ENCODE measurements around the gene MYO5B. TPM values are rescaled to one million over a fixed set of nuclear protein-coding genes. Genes with fewer than 3 reads are reported as not detected.

Gene MYO5B
- total RNA-seq, 4 donors from 2014 or later, result 0.05 to 0.60 (median 0.35) TPM

GRCh38 chr18:50114448-50114847 lies 80.5 kb downstream of the MYO5B start:
- ATAC-seq (no peak), DNase-seq (no peak)
- in situ Hi-C loops (cut with MboI; ENCODE audit: low sequenced_read_pairs in 4 of 4) (no loop called here), intact Hi-C loops (cut with DNase I; ENCODE audit: low total_unique reads) (no loop called here)
- Histone ChIP-seq H3K9me3 (no peaks in the 10 kb centered on the region), H3K27me3 (no peaks in the 10 kb centered on the region), H3K36me3 (no peaks in the 10 kb centered on the region), H3K27ac (no peak overlapping the region), H3K4me3 (no peak overlapping the region), H3K4me1 (no peaks in the 10 kb centered on the region)
- TF ChIP-seq POLR2A (IDR thresholded peaks at IDR 0.05) (no peak), CTCF (IDR thresholded peaks at IDR 0.05 in 4 of 5, conservative IDR thresholded peaks at IDR 0.05 in 1 of 5) (no peak)

GRCh38 chr18:50113726-50114125 lies 81.2 kb downstream of the MYO5B start:
- no peak overlapping the region for H3K4me3 ChIP-seq
- in situ Hi-C loops (cut with MboI; ENCODE audit: low sequenced_read_pairs in 4 of 4) (no loop called here), intact Hi-C loops (cut with DNase I; ENCODE audit: low total_unique reads) (no loop called here)
- H3K36me3 ChIP-seq, result no peaks in the 10 kb centered on the region
- ATAC-seq (no peak), DNase-seq (no peak)
- H3K9me3 ChIP-seq, result no peaks in the 10 kb centered on the region
- TF ChIP-seq POLR2A (IDR thresholded peaks at IDR 0.05) (no peak), CTCF (IDR thresholded peaks at IDR 0.05 in 4 of 5, conservative IDR thresholded peaks at IDR 0.05 in 1 of 5) (no peak)
- H3K27me3 ChIP-seq, result no peaks in the 10 kb centered on the region
- no peaks in the 10 kb centered on the region for H3K4me1 ChIP-seq
- no peak overlapping the region for H3K27ac ChIP-seq

- Histone ChIP-seq H3K4me1 (no peaks in the 10 kb centered on the region), H3K4me3 (no peak overlapping the region), H3K36me3 (no peaks in the 10 kb centered on the region), H3K27ac (no peak overlapping the region), H3K9me3 (no peaks in the 10 kb centered on the region), H3K27me3 (no peaks in the 10 kb centered on the region)
- ATAC-seq (no peak), DNase-seq (no peak)
- TF ChIP-seq POLR2A (IDR thresholded peaks at IDR 0.05), result no peak
- TF ChIP-seq CTCF (IDR thresholded peaks at IDR 0.05 in 4 of 5, conservative IDR thresholded peaks at IDR 0.05 in 1 of 5), result no peak
- in situ Hi-C loops (cut with MboI; ENCODE audit: low sequenced_read_pairs in 4 of 4) (no loop called here), intact Hi-C loops (cut with DNase I; ENCODE audit: low total_unique reads) (no loop called here)
These were observed 83.5 kb downstream of the MYO5B start for GRCh38 chr18:50111398-50111797.

- in situ Hi-C loops (cut with MboI; ENCODE audit: low sequenced_read_pairs in 4 of 4), result no loop called here
- Histone ChIP-seq H3K27ac (no peak overlapping the region), H3K36me3 (no peaks in the 10 kb centered on the region), H3K9me3 (no peaks in the 10 kb centered on the region), H3K27me3 (no peaks in the 10 kb centered on the region), H3K4me1 (no peaks in the 10 kb centered on the region), H3K4me3 (no peak overlapping the region)
- no peak for TF ChIP-seq CTCF (IDR thresholded peaks at IDR 0.05 in 4 of 5, conservative IDR thresholded peaks at IDR 0.05 in 1 of 5)
- no peak for TF ChIP-seq POLR2A (IDR thresholded peaks at IDR 0.05)
- no peak for DNase-seq
- no peak for ATAC-seq
- intact Hi-C loops (cut with DNase I; ENCODE audit: low total_unique reads), result no loop called here
These were observed 87.4 kb downstream of the MYO5B start for GRCh38 chr18:50107468-50107977.

- H3K4me3 ChIP-seq, result no peak overlapping the region
- ATAC-seq (no peak), DNase-seq (no peak)
- TF ChIP-seq POLR2A (IDR thresholded peaks at IDR 0.05) (no peak), CTCF (IDR thresholded peaks at IDR 0.05 in 4 of 5, conservative IDR thresholded peaks at IDR 0.05 in 1 of 5) (no peak)
- H3K36me3 ChIP-seq, result no peaks in the 10 kb centered on the region
- H3K27ac ChIP-seq, result no peak overlapping the region
- no peaks in the 10 kb centered on the region for H3K27me3 ChIP-seq
- peaks cover 9% of the 10 kb centered on the region in 2 donors for H3K4me1 ChIP-seq
- H3K9me3 ChIP-seq, result no peaks in the 10 kb centered on the region
- in situ Hi-C loops (cut with MboI; ENCODE audit: low sequenced_read_pairs in 4 of 4) (no loop called here), intact Hi-C loops (cut with DNase I; ENCODE audit: low total_unique reads) (no loop called here)
These were observed 89.9 kb downstream of the MYO5B start for GRCh38 chr18:50105027-50105426.
